H9 (cell line): ENCODE results near the gene TRIM67. TPM values are rescaled to one million over a fixed set of nuclear protein-coding genes. Genes with fewer than 3 reads are reported as not detected.

Source experiments
- DNase-seq: peaks from one replicate; pipeline ENCODE4 v3.0.0-alpha.2; 2017
- H2AFZ ChIP-seq: one replicate; pipeline ENCODE4 v1.6.1; 2013; ENCODE audit warnings: mild to moderate bottlenecking, low read length, control low read depth, moderate library complexity
- H2AK5ac ChIP-seq: 2 replicates; pipeline ENCODE4 v1.6.1; 2013; ENCODE audit warnings: low read length, control low read depth, mixed read lengths; ENCODE audit not compliant: insufficient read length
- H2BK120ac ChIP-seq: one replicate; pipeline ENCODE4 v1.6.1; 2013; ENCODE audit warnings: low read depth, mild to moderate bottlenecking, low read length, control low read depth, inconsistent platforms; ENCODE audit not compliant: poor library complexity, severe bottlenecking
- H2BK12ac ChIP-seq: 2 replicates; pipeline ENCODE4 v1.6.1; 2013; ENCODE audit warnings: low read length, control low read depth, mixed read lengths, low read depth; ENCODE audit not compliant: insufficient read length
- H2BK15ac ChIP-seq: 2 replicates; pipeline ENCODE4 v1.6.1; 2013; ENCODE audit warnings: low read depth, low read length, control low read depth
- H2BK20ac ChIP-seq: one replicate; pipeline ENCODE4 v1.6.1; 2013; ENCODE audit warnings: low read depth, mild to moderate bottlenecking, low read length, control low read depth, inconsistent platforms; ENCODE audit not compliant: poor library complexity, severe bottlenecking
- H2BK5ac ChIP-seq: 2 replicates; pipeline ENCODE4 v1.6.1; 2013; ENCODE audit warnings: low read length, control low read depth, mixed read lengths; ENCODE audit not compliant: insufficient read length
- H3K14ac ChIP-seq: 2 replicates; pipeline ENCODE4 v1.6.1; 2013; ENCODE audit warnings: low read length, control low read depth; ENCODE audit not compliant: insufficient read depth
- H3K18ac ChIP-seq: 2 replicates; pipeline ENCODE4 v1.6.1; 2013; ENCODE audit warnings: low read depth, mild to moderate bottlenecking, mixed read lengths, low read length, control low read depth; ENCODE audit not compliant: insufficient read length
- H3K23ac ChIP-seq: 2 replicates; pipeline ENCODE4 v1.6.1; 2013; ENCODE audit warnings: low read length, control low read depth, mixed read lengths, low read depth; ENCODE audit not compliant: insufficient read length
- H3K23me2 ChIP-seq: 2 replicates; pipeline ENCODE4 v1.6.1; 2013; ENCODE audit warnings: low read depth, mild to moderate bottlenecking, mixed read lengths, low read length, control low read depth; ENCODE audit not compliant: insufficient read length, poor library complexity, severe bottlenecking
- H3K27ac ChIP-seq: 2 replicates; pipeline ENCODE4 v1.5.1; 2013; ENCODE audit warnings: low read length, control low read depth, mixed read lengths, low read depth; ENCODE audit not compliant: insufficient read length
- H3K27me3 ChIP-seq: 2 replicates; pipeline ENCODE4 v1.6.1; 2013; ENCODE audit warnings: low read length, control low read depth, inconsistent platforms; ENCODE audit not compliant: insufficient read depth
- H3K4ac ChIP-seq: 2 replicates; pipeline ENCODE4 v1.6.1; 2013; ENCODE audit warnings: low read depth, mild to moderate bottlenecking, control low read depth, inconsistent platforms, low read length, moderate library complexity
- H3K4me1 ChIP-seq: 2 replicates; pipeline ENCODE4 v1.6.1; 2013; ENCODE audit warnings: low read length, control low read depth, inconsistent platforms; ENCODE audit not compliant: insufficient read depth
- H3K4me2 ChIP-seq: 2 replicates; pipeline ENCODE4 v1.6.1; 2013; ENCODE audit warnings: low read length, control low read depth, mixed read lengths; ENCODE audit not compliant: insufficient read length, insufficient read depth
- H3K56ac ChIP-seq: 2 replicates; pipeline ENCODE4 v1.6.1; 2013; ENCODE audit warnings: low read depth, mild to moderate bottlenecking, mixed read lengths, low read length, control low read depth; ENCODE audit not compliant: insufficient read length
- H3K79me1 ChIP-seq: 2 replicates; pipeline ENCODE4 v1.6.1; 2013; ENCODE audit warnings: low read depth, mild to moderate bottlenecking, moderate library complexity, low read length, control low read depth, inconsistent platforms; ENCODE audit not compliant: insufficient read depth, poor library complexity, severe bottlenecking
- H3K79me2 ChIP-seq: 2 replicates; pipeline ENCODE4 v1.6.1; 2013; ENCODE audit warnings: low read length, control low read depth, inconsistent platforms; ENCODE audit not compliant: insufficient read depth
- H3K9ac ChIP-seq: 2 replicates; pipeline ENCODE4 v1.6.1; 2013; ENCODE audit warnings: low read length, control low read depth, mixed read lengths; ENCODE audit not compliant: insufficient read length; ENCODE audit errors: extremely low read depth
- H3K9me3 ChIP-seq: one replicate; pipeline ENCODE4 v1.6.1; 2013; ENCODE audit warnings: low read depth, low read length, inconsistent platforms; ENCODE audit not compliant: control insufficient read depth
- H3T11ph ChIP-seq: one replicate; pipeline ENCODE4 v1.6.1; 2013; ENCODE audit warnings: mild to moderate bottlenecking, low read length, control low read depth, inconsistent platforms
- H4K20me1 ChIP-seq: one replicate; pipeline ENCODE4 v1.6.1; 2013; ENCODE audit not compliant: control insufficient read depth, insufficient read length, insufficient read depth
- H4K5ac ChIP-seq: 2 replicates; pipeline ENCODE4 v1.6.1; 2013; ENCODE audit warnings: low read depth, mild to moderate bottlenecking, mixed read lengths, low read length, control low read depth; ENCODE audit not compliant: insufficient read length
- H4K8ac ChIP-seq: replicated peaks from 2 replicates; pipeline ENCODE4 v1.6.1; 2013; ENCODE audit warnings: low read length, control low read depth, mixed read lengths, low read depth; ENCODE audit not compliant: insufficient read length
- H4K91ac ChIP-seq: 2 replicates; pipeline ENCODE4 v1.6.1; 2013; ENCODE audit warnings: low read depth, mild to moderate bottlenecking, moderate library complexity, mixed read lengths, low read length, control low read depth; ENCODE audit not compliant: insufficient read length
- H3K27ac Mint-ChIP-seq, 3 experiments: 2 replicates in 2 of 3; 3 replicates in 1 of 3; pipeline ENCODE4 v1.8.0; 2020 to 2021; ENCODE audit warnings: mixed read lengths in 3 of 3, mild to moderate bottlenecking in 1 of 3, moderate library complexity in 1 of 3
- H3K27me3 Mint-ChIP-seq: 2 replicates; pipeline ENCODE4 v1.8.0; 2021; ENCODE audit warnings: low read depth, mild to moderate bottlenecking, moderate library complexity, mixed read lengths
- H3K36me3 Mint-ChIP-seq, 3 experiments: 2 replicates in 2 of 3; 3 replicates in 1 of 3; pipeline ENCODE4 v1.8.0; 2020 to 2021; ENCODE audit warnings: low read depth in 3 of 3, mixed read lengths in 3 of 3; ENCODE audit not compliant: insufficient read depth in 1 of 3
- H3K4me1 Mint-ChIP-seq, 2 experiments: 2 replicates each; pipeline ENCODE4 v1.8.0; 2020; ENCODE audit warnings: mixed read lengths in 2 of 2
- H3K4me3 Mint-ChIP-seq, 2 experiments: 2 replicates in 1 of 2; 3 replicates in 1 of 2; pipeline ENCODE4 v1.8.0; 2020 to 2021; ENCODE audit warnings: mild to moderate bottlenecking in 2 of 2, mixed read lengths in 2 of 2, moderate library complexity in 1 of 2
- H3K9me3 Mint-ChIP-seq, 2 experiments: 2 replicates in 1 of 2; 3 replicates in 1 of 2; pipeline ENCODE4 v1.8.0; 2020; ENCODE audit warnings: mild to moderate bottlenecking in 2 of 2, mixed read lengths in 2 of 2, moderate library complexity in 1 of 2
- WGBS: extraction: QIAGEN DNeasy Blood & Tissue Kit; methylation state at CpG from one replicate; pipeline ENCODE4 v1.1.7; 2013; ENCODE audit warnings: missing lambda C conversion rate, low lambda C conversion rate, mixed read lengths; ENCODE audit not compliant: insufficient read length; ENCODE audit errors: extremely low coverage; 5-methylcytosine and 5-hydroxymethylcytosine counted together
- total RNA-seq: library from RNA; stranded (reverse); gene quantifications from 2 replicates; pipeline ENCODE4 v1.2.1, GENCODE V29; 2021
- TF ChIP-seq, protein P1 (sequence below): fragments of 200-600 bp; sonication (generic); conservative IDR thresholded peaks from 3 replicates; pipeline ENCODE4 v1.8.0; 2021; ENCODE audit warnings: antibody characterized with exemption, mild to moderate bottlenecking

Gene TRIM67
- total RNA-seq, 1 experiment from 2014 or later = not detected

DNA sequence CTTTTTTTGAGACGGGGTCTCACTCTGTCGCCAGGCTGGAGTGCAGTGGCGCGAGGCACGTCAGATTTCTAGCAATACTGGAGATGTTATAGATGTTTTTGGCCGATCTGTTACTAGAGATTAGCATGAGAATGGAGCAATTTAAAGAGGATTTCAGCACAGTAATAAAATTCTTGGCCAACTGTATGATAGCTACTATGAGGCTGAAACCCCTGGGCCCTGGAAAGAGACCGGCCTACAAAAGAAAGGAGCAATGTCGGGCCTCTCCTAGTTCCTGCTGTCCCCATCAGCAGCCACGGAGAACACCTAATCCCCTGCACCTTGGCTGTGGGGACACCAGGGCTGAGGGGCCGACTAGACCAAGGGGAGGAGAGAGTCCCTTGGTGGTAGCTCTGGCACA is 69.7 kb downstream of the TRIM67 start:
- Histone ChIP-seq H3K4me1 (no peaks in the 10 kb centered on the region), H3K27me3 (no peaks in the 10 kb centered on the region), H2BK12ac (no peak overlapping the region), H3K23me2 (no peaks in the 10 kb centered on the region), H2BK5ac (no peak overlapping the region), H3K79me2 (no peaks in the 10 kb centered on the region), H3T11ph (no peak overlapping the region), H2BK20ac (no peak overlapping the region), H4K91ac (no peak overlapping the region), H3K14ac (no peak overlapping the region), H4K5ac (no peak overlapping the region), H2AFZ (no peak overlapping the region), H4K8ac (no peak overlapping the region), H3K23ac (no peak overlapping the region), H3K27ac (no peak overlapping the region), H3K56ac (no peak overlapping the region), H3K79me1 (no peaks in the 10 kb centered on the region), H3K4ac (no peak overlapping the region), H2BK15ac (no peak overlapping the region), H3K9ac (no peak overlapping the region), H3K18ac (no peak overlapping the region), H2BK120ac (no peak overlapping the region), H3K9me3 (no peaks in the 10 kb centered on the region), H3K4me2 (no peak overlapping the region), H4K20me1 (no peaks in the 10 kb centered on the region), H2AK5ac (no peak overlapping the region)
- peaks cover 1 to 11% (median 11%) of the 10 kb centered on the region in 3 experiments; a peak in 4 of 7 replicates for H3K36me3 Mint-ChIP-seq
- no peak for DNase-seq
- H3K4me1 Mint-ChIP-seq = no peaks in the 10 kb centered on the region
- H3K9me3 Mint-ChIP-seq = no peaks in the 10 kb centered on the region
- no peak overlapping the region for H3K4me3 Mint-ChIP-seq
- H3K27ac Mint-ChIP-seq = peak overlapping the region in 1 of 3 experiments; percentile 63; a peak in 1 of 7 replicates
- WGBS = no CpG with 5 or more reads among the region's 10 CpGs
- no peaks in the 10 kb centered on the region for H3K27me3 Mint-ChIP-seq
- TF ChIP-seq, protein P1, sequence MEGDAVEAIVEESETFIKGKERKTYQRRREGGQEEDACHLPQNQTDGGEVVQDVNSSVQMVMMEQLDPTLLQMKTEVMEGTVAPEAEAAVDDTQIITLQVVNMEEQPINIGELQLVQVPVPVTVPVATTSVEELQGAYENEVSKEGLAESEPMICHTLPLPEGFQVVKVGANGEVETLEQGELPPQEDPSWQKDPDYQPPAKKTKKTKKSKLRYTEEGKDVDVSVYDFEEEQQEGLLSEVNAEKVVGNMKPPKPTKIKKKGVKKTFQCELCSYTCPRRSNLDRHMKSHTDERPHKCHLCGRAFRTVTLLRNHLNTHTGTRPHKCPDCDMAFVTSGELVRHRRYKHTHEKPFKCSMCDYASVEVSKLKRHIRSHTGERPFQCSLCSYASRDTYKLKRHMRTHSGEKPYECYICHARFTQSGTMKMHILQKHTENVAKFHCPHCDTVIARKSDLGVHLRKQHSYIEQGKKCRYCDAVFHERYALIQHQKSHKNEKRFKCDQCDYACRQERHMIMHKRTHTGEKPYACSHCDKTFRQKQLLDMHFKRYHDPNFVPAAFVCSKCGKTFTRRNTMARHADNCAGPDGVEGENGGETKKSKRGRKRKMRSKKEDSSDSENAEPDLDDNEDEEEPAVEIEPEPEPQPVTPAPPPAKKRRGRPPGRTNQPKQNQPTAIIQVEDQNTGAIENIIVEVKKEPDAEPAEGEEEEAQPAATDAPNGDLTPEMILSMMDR = no peak
